Kidney (tissue), 14 donors: ENCODE measurements around the gene SNX9. TPM values are rescaled to one million over a fixed set of nuclear protein-coding genes. Genes with fewer than 3 reads are reported as not detected.

ENCODE experiments used
- DNase-seq, 5 donors: peaks; one replicate each; pipeline ENCODE4 v3.0.0-alpha.2; 2013 to 2020
- FAIRE-seq: peaks from 2 replicates; lab custom pipeline; 2012; peaks lifted over from hg19 to GRCh38; lab: Jason Lieb, UNC
- H3K27ac ChIP-seq, 2 donors: one replicate each; pipeline ENCODE4 v1.7.0; 2013; ENCODE audit warnings: low read depth in 2 of 2, low read length in 2 of 2, inconsistent platforms in 1 of 2
- H3K27me3 ChIP-seq: one replicate; pipeline ENCODE4 v1.7.1; 2013; ENCODE audit warnings: low read length, inconsistent platforms; ENCODE audit not compliant: control insufficient read depth, insufficient read depth
- H3K36me3 ChIP-seq, 3 donors: one replicate each; pipeline versions ENCODE4 v1.7.0 to v1.7.1; 2013; ENCODE audit warnings: low read length in 3 of 3, control low read depth in 1 of 3, inconsistent platforms in 1 of 3; ENCODE audit not compliant: insufficient read depth in 3 of 3, control insufficient read depth in 2 of 3
- H3K4me1 ChIP-seq, 3 donors: one replicate each; pipeline versions ENCODE4 v1.7.0 to v1.7.1; 2013; ENCODE audit warnings: low read length in 3 of 3, inconsistent platforms in 1 of 3, low read depth in 1 of 3; ENCODE audit not compliant: control insufficient read depth in 2 of 3, insufficient read depth in 2 of 3
- H3K4me3 ChIP-seq, 3 donors: one replicate each; pipeline versions ENCODE4 v1.7.0 to v1.8.1; 2013; ENCODE audit warnings: low read length in 3 of 3, control low read depth in 1 of 3, inconsistent platforms in 1 of 3
- H3K9ac ChIP-seq, 3 donors: one replicate each; pipeline versions ENCODE4 v1.7.0 to v1.7.1; 2013; ENCODE audit warnings: low read length in 3 of 3, control low read depth in 1 of 3, inconsistent platforms in 1 of 3
- H3K9me3 ChIP-seq, 3 donors: one replicate each; pipeline versions ENCODE4 v1.7.0 to v1.7.1; 2013; ENCODE audit warnings: low read length in 3 of 3, control low read depth in 1 of 3, inconsistent platforms in 1 of 3; ENCODE audit not compliant: control insufficient read depth in 2 of 3, insufficient read depth in 1 of 3
- intact Hi-C: fragments of 100-400 bp; cut with DNase I; formaldehyde crosslinking; loops from one replicate; pipeline ENCODE4 v1.11.1; 2022
- polyA plus RNA-seq: library from polyadenylated mRNA; stranded (reverse); fragments of 350-450 nt; fragmentation: Illumina TruSeq; extraction: RNeasy Lipid Tissue Mini Kit (QIAGEN cat#74804); gene quantifications from one replicate; pipeline ENCODE4 v1.2.3, GENCODE V29; 2014; ENCODE audit warnings: low read depth, low replicate concordance; ENCODE audit not compliant: insufficient read depth
- total RNA-seq: library from RNA; stranded (reverse); fragmentation: NEBNext Ultra II Directional; extraction: Animal tissue kit (Norgen Biotek cat#: 25700); gene quantifications from one replicate; pipeline ENCODE4 v1.2.1, GENCODE V29; 2021
- TF ChIP-seq, protein P1 (sequence below): IDR thresholded peaks from 3 replicates; pipeline ENCODE4 v1.5.1; 2012; ENCODE audit warnings: mild to moderate bottlenecking, moderate library complexity, borderline replicate concordance; ENCODE audit not compliant: insufficient read depth; ENCODE audit errors: extremely low read depth
- donor health status: control.
- donor health status: control.
- donor health status: control.
- donor health status: control.
- donor health status: control.
- donor health status: DM: yes; HTN: yes; CAD: no.
- donor health status: Normal renal cell carcinoma (clear cell type).

Gene SNX9
- total and polyA plus RNA-seq, 2 donors from 2014 or later: 25.2 to 49.3 TPM

DNA sequence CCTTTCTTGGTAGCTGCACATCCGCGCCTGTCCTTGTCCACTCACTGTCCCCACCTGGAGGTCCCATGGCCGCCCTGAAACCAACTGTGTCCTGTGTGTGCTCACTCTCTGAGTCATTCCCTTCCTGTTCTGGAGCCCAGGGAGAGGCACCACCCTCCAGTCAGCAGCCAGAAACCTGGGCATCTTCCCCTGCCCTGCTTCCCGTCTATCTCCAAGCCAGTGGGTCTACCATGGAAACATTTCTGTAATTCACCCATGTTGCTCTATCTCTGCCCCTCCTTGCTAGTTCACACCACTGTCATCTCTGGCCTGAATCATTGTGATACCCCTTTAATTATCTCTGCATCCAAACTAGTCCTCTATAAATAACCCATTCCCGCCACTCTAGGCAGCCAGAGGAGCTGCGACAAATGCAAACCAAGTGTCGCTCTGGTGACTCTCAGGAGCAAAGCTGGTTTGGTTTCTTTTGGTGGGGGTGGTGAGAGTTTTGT lies 129.9 kb downstream of the SNX9 start:
- H3K4me1 ChIP-seq: peaks cover 0 to 4% (median 0%) of the 10 kb centered on the region in 3 donors
- no peaks in the 10 kb centered on the region for H3K36me3 ChIP-seq
- no peak overlapping the region for H3K9ac ChIP-seq
- DNase-seq (no peak), FAIRE-seq (no peak)
- intact Hi-C loops: no loop called here
- TF ChIP-seq, protein P1, sequence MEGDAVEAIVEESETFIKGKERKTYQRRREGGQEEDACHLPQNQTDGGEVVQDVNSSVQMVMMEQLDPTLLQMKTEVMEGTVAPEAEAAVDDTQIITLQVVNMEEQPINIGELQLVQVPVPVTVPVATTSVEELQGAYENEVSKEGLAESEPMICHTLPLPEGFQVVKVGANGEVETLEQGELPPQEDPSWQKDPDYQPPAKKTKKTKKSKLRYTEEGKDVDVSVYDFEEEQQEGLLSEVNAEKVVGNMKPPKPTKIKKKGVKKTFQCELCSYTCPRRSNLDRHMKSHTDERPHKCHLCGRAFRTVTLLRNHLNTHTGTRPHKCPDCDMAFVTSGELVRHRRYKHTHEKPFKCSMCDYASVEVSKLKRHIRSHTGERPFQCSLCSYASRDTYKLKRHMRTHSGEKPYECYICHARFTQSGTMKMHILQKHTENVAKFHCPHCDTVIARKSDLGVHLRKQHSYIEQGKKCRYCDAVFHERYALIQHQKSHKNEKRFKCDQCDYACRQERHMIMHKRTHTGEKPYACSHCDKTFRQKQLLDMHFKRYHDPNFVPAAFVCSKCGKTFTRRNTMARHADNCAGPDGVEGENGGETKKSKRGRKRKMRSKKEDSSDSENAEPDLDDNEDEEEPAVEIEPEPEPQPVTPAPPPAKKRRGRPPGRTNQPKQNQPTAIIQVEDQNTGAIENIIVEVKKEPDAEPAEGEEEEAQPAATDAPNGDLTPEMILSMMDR: no peak
- no peaks in the 10 kb centered on the region for H3K27me3 ChIP-seq
- H3K4me3 ChIP-seq: no peak overlapping the region
- H3K27ac ChIP-seq: no peak overlapping the region
- H3K9me3 ChIP-seq: peaks cover 0 to 4% (median 0%) of the 10 kb centered on the region in 3 donors

DNA sequence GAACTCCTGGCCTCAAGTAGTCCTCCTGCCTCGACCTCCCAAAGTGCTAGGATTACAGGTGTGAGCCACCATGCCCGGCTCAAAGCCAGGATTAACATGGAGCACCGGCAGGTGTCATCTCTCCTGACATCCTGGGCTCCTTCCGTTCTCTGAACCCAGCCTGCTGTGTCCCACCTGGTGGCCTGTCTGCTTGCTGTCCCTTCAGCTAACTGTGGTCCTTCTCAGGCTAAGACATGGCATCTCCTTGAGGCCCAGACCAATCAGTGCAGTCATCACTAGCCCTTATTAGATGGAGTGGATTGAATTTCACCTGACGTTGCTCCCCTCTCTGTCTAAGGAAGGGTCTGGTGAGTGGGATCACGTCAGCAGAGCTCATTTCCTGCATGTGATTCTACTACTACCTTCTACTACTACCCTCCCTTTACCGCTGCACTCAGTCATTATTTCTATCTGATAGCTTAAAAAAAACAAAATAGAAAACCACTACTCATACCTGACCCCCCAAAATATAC lies 130.6 kb downstream of the SNX9 start:
- TF ChIP-seq, protein P1: no peak
- H3K27me3 ChIP-seq: no peaks in the 10 kb centered on the region
- intact Hi-C loops: no loop called here
- H3K4me3 ChIP-seq: peak overlapping the region in 2 of 3 donors; percentile 51 to 69
- H3K27ac ChIP-seq: peak overlapping the region; percentile 77 to 89
- peaks cover 0 to 4% (median 0%) of the 10 kb centered on the region in 3 donors for H3K4me1 ChIP-seq
- no peak for FAIRE-seq
- DNase-seq: peak in 1 of 5 donors; percentile 27
- peak overlapping the region in 2 of 3 donors; percentile 46 to 56 for H3K9ac ChIP-seq
- H3K36me3 ChIP-seq: no peaks in the 10 kb centered on the region
- peaks cover 0 to 9% (median 0%) of the 10 kb centered on the region in 3 donors for H3K9me3 ChIP-seq

DNA sequence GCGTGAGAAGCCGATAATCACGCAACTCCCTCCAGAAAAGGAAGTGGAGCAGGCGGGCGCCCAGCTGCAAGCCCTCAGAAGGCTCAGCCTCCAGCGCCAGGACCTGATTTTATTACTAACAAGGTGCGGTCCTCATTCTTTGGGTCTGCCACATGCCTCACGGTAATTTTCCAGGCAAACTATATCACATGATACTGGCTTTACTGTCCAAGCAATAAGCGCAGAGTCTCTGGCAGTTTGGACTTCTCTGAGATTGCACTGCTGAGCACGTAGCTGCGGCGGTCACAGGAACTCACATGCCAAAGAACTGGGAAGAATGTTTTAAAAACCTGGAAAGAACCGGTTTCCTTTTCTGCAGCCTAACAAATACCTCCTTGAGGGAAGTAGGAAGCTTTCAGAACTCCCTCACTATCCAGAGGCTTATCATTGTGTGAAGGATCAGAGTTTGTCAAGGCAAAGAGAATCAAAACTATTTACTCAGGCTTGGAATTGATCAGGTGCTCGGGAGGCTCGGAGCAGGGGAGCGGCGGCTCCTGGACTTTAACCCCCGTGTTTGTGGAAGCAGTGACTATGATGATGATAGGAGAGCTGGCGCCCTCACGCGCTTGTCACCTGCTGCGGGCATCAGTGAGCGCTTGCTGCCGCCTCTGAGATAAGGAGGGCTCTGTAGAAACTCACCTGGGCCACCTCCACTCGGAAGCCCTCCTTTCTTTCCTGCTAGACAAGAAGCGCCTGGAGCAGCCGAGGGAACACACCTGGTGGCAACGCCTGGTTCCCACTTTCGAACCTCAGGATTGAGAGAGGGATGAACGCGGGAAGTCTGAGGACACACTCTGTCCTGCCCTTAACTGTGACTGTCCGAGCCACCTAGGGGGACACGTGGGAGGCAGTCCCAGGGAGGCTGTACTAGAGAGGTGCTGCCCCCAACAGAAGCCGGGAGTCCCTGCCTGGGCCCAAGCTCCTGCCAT lies 131.4 kb downstream of the SNX9 start:
- FAIRE-seq: no peak
- TF ChIP-seq, protein P1: no peak
- Histone ChIP-seq H3K9ac (peak overlapping the region in 2 of 3 donors; percentile 46 to 56), H3K4me1 (peaks cover 0 to 4% (median 0%) of the 10 kb centered on the region in 3 donors), H3K4me3 (peak overlapping the region; percentile 44 to 69 (median 51)), H3K27ac (peak overlapping the region; percentile 77 to 89), H3K27me3 (no peaks in the 10 kb centered on the region), H3K9me3 (peaks cover 0 to 15% (median 0%) of the 10 kb centered on the region in 3 donors), H3K36me3 (no peaks in the 10 kb centered on the region)
- DNase-seq: peak in 3 of 5 donors; percentile 42 to 78 (median 64)
- intact Hi-C loops: no loop called here
